Right lobe of liver (tissue), 6 donors: Measurements from ENCODE around the gene NAIP. TPM values are rescaled to one million over a fixed set of nuclear protein-coding genes. Genes with fewer than 3 reads are reported as not detected.
"Not testable (repeated sequence)": the region's sequence is repeated elsewhere in the genome, so short reads cannot be mapped to it uniquely, and the experiment has no call there.

Source experiments
- ATAC-seq, 4 donors: fragments of 200-7000 bp; cut with Tn5 transposase; one replicate each; pipeline ENCODE4 v1.9.1; 2020; ENCODE audit warnings: mild to moderate bottlenecking in 4 of 4, moderate library complexity in 4 of 4
- DNase-seq, 3 donors: peaks; one replicate each; pipeline ENCODE4 v3.0.0-alpha.2; 2020
- H3K27ac ChIP-seq, 3 donors: fragments of 200-600 bp; one replicate each; pipeline ENCODE4 v1.8.0; 2022
- H3K27me3 ChIP-seq, 2 donors: fragments of 200-600 bp; one replicate each; pipeline ENCODE4 v1.8.0; 2022
- H3K36me3 ChIP-seq, 4 donors: fragments of 200-600 bp; sonication (generic) in 1 of 4; one replicate each; pipeline versions ENCODE4 v1.5.1 to v1.8.0; 2017 to 2022; ENCODE audit warnings: control low read depth in 1 of 4
- H3K4me1 ChIP-seq, 4 donors: fragments of 200-600 bp; sonication (generic) in 1 of 4; one replicate each; pipeline versions ENCODE4 v1.5.1 to v1.8.0; 2017 to 2022; ENCODE audit warnings: control low read depth in 1 of 4
- H3K4me3 ChIP-seq, 3 donors: fragments of 200-600 bp; one replicate each; pipeline ENCODE4 v1.8.0; 2022
- H3K9me3 ChIP-seq, 4 donors: fragments of 200-600 bp; sonication (generic) in 1 of 4; one replicate each; pipeline versions ENCODE4 v1.5.1 to v1.8.0; 2017 to 2022; ENCODE audit warnings: control low read depth in 1 of 4
- WGBS: methylation state at CpG from one replicate; pipeline ENCODE4 v1.1.6; 2018; ENCODE audit warnings: low coverage, low lambda C conversion rate; ENCODE audit not compliant: insufficient coverage; ENCODE audit errors: missing lambda C conversion rate; 5-methylcytosine and 5-hydroxymethylcytosine counted together
- intact Hi-C, 2 donors: fragments of 100-400 bp; cut with DNase I; formaldehyde crosslinking; loops; one replicate each; pipeline versions ENCODE4 v1.11.2 to v1.14.1; 2022
- total RNA-seq, 6 experiments: library from RNA; depleted of rRNA in 2 of 6; stranded (reverse); fragments of >200 nt in 2 of 6; fragmentation: NEBNext Ultra II Directional in 3 of 6; extraction: Animal tissue kit (Norgen Biotek cat#: 25700) in 3 of 6; gene quantifications; one replicate each; pipeline versions ENCODE4 v1.1.0 to v1.2.4, GENCODE V29; 2016 to 2023
- donor health status: DM: no; HTN: yes; CAD: no.
- donor health status: DM: no; HTN: no; CAD: no.
- donor health status: DM: no; HTN: no; CAD: no.
- donor health status: DM: no; HTN: yes; CAD: no.
- donor health status: DM: no; HTN: yes; CAD: no.

The NAIP gene
- total RNA-seq, 6 experiments from 2014 or later = 5.8 to 15.2 (median 7.8) TPM

DNA sequence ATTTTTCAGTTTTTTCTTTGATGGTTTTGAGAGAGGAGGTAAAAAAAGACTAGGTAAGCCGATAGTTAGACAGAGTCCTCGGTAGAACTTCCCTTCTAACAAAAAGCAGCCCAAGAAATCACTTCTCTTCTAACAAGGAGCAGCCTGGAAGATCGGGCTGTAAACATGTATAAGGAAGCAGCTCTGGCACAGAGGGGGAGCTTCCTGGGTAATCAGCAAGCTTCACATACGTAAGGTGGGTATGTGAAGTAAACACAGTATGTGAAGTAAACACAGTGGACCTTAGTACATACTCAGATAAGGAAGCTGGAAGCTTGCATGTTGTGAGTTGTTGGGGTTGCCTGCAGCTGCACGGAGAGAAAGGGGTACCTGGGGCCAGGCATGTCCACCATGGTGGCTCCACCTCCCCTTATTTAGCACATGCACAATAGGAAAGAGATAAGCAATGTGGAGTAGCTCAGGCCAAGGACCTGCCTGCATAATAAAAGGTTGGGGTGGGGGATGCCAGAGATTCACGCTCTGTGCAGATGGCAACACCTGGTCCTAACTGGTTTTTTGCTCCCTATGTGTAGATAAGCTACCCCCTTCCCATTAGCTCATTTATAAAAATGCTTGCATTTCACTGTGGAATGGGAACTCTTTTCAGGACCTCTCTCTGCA is 93.3 kb downstream of the NAIP start:
- no CpG with 5 or more reads among the region's 6 CpGs for WGBS
- DNase-seq, H3K36me3 ChIP-seq, ATAC-seq, H3K4me1 ChIP-seq, H3K4me3 ChIP-seq, H3K27ac ChIP-seq, H3K9me3 ChIP-seq, H3K27me3 ChIP-seq, intact Hi-C loops: not testable (repeated sequence)

DNA sequence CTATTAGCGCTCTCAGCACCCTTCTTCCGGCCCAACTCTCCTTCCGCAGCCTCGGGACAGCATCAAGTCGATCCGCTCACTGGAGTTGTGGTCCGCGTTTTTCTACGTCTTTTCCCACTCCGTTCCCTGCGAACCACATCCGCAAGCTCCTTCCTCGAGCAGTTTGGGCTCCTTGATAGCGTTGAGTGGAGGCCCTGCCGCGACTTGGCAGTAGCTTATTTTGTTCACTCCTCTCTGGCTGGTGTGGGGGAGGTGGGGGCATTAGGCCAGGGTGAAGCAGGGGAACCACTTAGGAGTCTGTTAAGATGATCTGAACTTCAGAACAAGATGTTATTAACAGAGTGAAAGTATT is 100.0 kb downstream of the NAIP start:
- no CpG with 5 or more reads among the region's 16 CpGs for WGBS

More for the DNA sequence above, 100.0 kb downstream of the NAIP start:
- H3K4me1 ChIP-seq, DNase-seq, H3K4me3 ChIP-seq, H3K36me3 ChIP-seq, intact Hi-C loops, H3K9me3 ChIP-seq, H3K27ac ChIP-seq, H3K27me3 ChIP-seq: not testable (repeated sequence)
- ATAC-seq = peak; percentile 39 to 56 (median 52)

Other genes with a start within 250 kb of the NAIP start
- 1 to 10 TPM in 3 of 6 experiments, under 1 TPM in 3; 0.37 to 2.6 (median 1.2) TPM for gene SERF1A, start 124.7 kb downstream of the NAIP start, total RNA-seq
- 10 to 100 TPM in 5 of 6 experiments, 1 to 10 TPM in 1; 9.6 to 27.3 (median 14.0) TPM for gene SMN1, start 100.3 kb downstream of the NAIP start, total RNA-seq
- gene GTF2H2, start 42.3 kb upstream of the NAIP start, total RNA-seq = 10 to 100 TPM in 2 of 6 experiments, 1 to 10 TPM in 4; 5.9 to 14.9 (median 9.1) TPM